Thoracic aorta (tissue), 2 donors: ENCODE results near the gene HPRT1. TPM values are rescaled to one million over a fixed set of nuclear protein-coding genes. Genes with fewer than 3 reads are reported as not detected.

Experiments used
- ATAC-seq: fragments of 150-250 bp; one replicate; pipeline ENCODE4 v1.8.0; 2017; ENCODE audit warnings: low read depth; ENCODE audit not compliant: insufficient number of reproducible peaks, low FRiP score
- DNase-seq: peaks from one replicate; pipeline ENCODE4 v3.0.0-alpha.2; 2020; ENCODE audit warnings: low spot score
- H3K27ac ChIP-seq, 2 donors: fragments of 200-600 bp; sonication (generic); 1 replicate in 1 of 2; 2 replicates in 1 of 2; pipeline ENCODE4 v1.5.1; 2016; ENCODE audit warnings: mild to moderate bottlenecking in 2 of 2, moderate library complexity in 2 of 2
- H3K27me3 ChIP-seq: fragments of 200-600 bp; sonication (generic); replicated peaks from 2 replicates; pipeline ENCODE4 v1.6.0; 2016; ENCODE audit warnings: mild to moderate bottlenecking; ENCODE audit not compliant: insufficient read depth
- H3K36me3 ChIP-seq: fragments of 200-600 bp; sonication (generic); one replicate; pipeline ENCODE4 v1.5.1; 2016
- H3K4me1 ChIP-seq, 2 donors: fragments of 200-600 bp; sonication (generic); 1 replicate in 1 of 2; 2 replicates in 1 of 2; pipeline versions ENCODE4 v1.5.1 to v1.6.0; 2016; ENCODE audit warnings: low read depth in 2 of 2, mild to moderate bottlenecking in 1 of 2; ENCODE audit not compliant: control insufficient read depth in 1 of 2
- H3K4me3 ChIP-seq: fragments of 200-600 bp; sonication (generic); 2 replicates; pipeline ENCODE4 v1.5.1; 2016; ENCODE audit warnings: mild to moderate bottlenecking
- H3K9me3 ChIP-seq: fragments of 200-600 bp; sonication (generic); 2 replicates; pipeline ENCODE4 v1.5.1; 2016
- total RNA-seq, 2 donors: library from RNA; depleted of rRNA; stranded (reverse); fragments of >200 nt; gene quantifications; one replicate each; pipeline versions ENCODE4 v1.1.0 to v1.2.3, GENCODE V29; 2016
- TF ChIP-seq, protein P1 (sequence below): fragments of 200-600 bp; sonication (generic); IDR thresholded peaks from one replicate; pipeline ENCODE4 v1.5.1; 2019; ENCODE audit warnings: antibody characterized with exemption

The HPRT1 gene
- total RNA-seq, 2 donors from 2014 or later, result 3.1 to 20.7 TPM

DNA sequence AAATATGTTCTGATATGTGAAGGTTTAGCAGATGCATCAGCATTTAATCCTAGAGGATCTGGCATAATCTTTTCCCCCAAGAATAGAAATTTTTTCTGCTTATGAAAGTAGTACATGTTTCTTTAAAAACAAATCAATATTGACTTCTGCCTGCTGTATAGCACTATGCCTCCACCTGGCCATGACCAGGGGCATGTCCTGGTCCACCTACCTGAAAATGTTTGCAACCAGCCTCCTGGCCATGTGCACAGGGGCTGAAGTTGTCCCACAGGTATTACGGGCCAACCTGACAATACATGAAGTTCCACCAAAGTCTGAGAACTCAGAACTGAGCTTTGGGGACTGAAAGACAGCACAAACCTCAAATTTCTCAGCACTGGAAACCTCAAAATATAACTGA is 10.0 kb downstream of the HPRT1 start:
- DNase-seq, result no peak
- TF ChIP-seq, protein P1, sequence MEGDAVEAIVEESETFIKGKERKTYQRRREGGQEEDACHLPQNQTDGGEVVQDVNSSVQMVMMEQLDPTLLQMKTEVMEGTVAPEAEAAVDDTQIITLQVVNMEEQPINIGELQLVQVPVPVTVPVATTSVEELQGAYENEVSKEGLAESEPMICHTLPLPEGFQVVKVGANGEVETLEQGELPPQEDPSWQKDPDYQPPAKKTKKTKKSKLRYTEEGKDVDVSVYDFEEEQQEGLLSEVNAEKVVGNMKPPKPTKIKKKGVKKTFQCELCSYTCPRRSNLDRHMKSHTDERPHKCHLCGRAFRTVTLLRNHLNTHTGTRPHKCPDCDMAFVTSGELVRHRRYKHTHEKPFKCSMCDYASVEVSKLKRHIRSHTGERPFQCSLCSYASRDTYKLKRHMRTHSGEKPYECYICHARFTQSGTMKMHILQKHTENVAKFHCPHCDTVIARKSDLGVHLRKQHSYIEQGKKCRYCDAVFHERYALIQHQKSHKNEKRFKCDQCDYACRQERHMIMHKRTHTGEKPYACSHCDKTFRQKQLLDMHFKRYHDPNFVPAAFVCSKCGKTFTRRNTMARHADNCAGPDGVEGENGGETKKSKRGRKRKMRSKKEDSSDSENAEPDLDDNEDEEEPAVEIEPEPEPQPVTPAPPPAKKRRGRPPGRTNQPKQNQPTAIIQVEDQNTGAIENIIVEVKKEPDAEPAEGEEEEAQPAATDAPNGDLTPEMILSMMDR, result no peak
- no peak for ATAC-seq
- no peaks in the 10 kb centered on the region for H3K27me3 ChIP-seq
- H3K27ac ChIP-seq, result no peak overlapping the region
- H3K36me3 ChIP-seq, result no peaks in the 10 kb centered on the region
- no peaks in the 10 kb centered on the region for H3K9me3 ChIP-seq
- H3K4me3 ChIP-seq, result no peak overlapping the region
- H3K4me1 ChIP-seq, result no peaks in the 10 kb centered on the region

DNA sequence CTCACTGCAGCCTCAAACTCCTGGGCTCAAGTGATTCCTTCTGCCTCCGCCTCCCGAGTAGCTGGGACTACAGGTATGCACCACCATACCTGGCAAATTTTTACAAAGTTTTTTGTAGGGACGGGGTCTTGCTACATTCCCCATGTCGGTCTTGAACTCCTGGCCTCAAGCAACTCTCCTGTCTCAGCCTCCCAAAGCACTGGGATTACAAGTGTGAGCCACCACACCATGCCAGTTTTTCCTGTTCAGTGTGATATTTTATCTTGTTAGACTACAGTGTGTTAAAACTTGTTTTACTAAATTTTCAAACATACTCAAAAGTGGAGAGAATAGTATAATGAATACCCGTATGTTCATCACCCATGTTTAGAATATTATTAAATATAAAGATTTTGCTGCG is 12.1 kb downstream of the HPRT1 start:
- Histone ChIP-seq H3K4me1 (no peaks in the 10 kb centered on the region), H3K27ac (no peak overlapping the region), H3K4me3 (no peak overlapping the region), H3K9me3 (no peaks in the 10 kb centered on the region), H3K36me3 (no peaks in the 10 kb centered on the region), H3K27me3 (no peaks in the 10 kb centered on the region)
- DNase-seq (no peak), ATAC-seq (no peak)
- TF ChIP-seq, protein P1, result no peak

DNA sequence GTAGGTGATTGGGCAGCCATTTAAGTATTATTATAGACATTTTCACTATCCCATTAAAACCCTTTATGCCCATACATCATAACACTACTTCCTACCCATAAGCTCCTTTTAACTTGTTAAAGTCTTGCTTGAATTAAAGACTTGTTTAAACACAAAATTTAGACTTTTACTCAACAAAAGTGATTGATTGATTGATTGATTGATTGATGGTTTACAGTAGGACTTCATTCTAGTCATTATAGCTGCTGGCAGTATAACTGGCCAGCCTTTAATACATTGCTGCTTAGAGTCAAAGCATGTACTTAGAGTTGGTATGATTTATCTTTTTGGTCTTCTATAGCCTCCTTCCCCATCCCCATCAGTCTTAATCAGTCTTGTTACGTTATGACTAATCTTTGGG is 16.3 kb downstream of the HPRT1 start:
- H3K4me1 ChIP-seq, result no peaks in the 10 kb centered on the region
- H3K36me3 ChIP-seq, result no peaks in the 10 kb centered on the region
- ATAC-seq (no peak), DNase-seq (no peak)
- H3K9me3 ChIP-seq, result no peaks in the 10 kb centered on the region
- no peak overlapping the region for H3K4me3 ChIP-seq
- H3K27me3 ChIP-seq, result no peaks in the 10 kb centered on the region
- no peak overlapping the region for H3K27ac ChIP-seq
- TF ChIP-seq, protein P1, result no peak

DNA sequence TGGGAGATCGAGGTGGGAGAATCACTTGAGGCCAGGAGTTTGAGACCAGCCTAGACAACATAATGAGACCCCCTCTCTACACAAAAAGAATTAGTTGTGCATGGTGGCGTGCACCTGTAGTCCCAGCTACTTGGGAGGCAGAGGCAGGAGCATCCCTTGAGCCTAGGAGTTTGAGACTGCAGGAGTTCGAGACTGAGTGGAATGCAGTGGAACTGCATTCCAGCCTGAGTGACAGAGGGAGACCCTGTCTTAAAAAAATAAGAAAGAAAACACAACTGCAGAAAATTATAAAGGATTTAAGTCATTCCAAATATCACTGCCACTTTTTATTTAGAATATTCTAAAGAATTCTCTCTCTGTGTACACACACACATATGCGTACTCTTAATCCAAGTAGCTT is 18.4 kb downstream of the HPRT1 start:
- H3K9me3 ChIP-seq, result no peaks in the 10 kb centered on the region
- TF ChIP-seq, protein P1, result no peak
- DNase-seq, result no peak
- ATAC-seq, result no peak
- no peak overlapping the region for H3K27ac ChIP-seq
- H3K36me3 ChIP-seq, result no peaks in the 10 kb centered on the region
- no peaks in the 10 kb centered on the region for H3K27me3 ChIP-seq
- no peak overlapping the region for H3K4me3 ChIP-seq
- no peaks in the 10 kb centered on the region for H3K4me1 ChIP-seq

DNA sequence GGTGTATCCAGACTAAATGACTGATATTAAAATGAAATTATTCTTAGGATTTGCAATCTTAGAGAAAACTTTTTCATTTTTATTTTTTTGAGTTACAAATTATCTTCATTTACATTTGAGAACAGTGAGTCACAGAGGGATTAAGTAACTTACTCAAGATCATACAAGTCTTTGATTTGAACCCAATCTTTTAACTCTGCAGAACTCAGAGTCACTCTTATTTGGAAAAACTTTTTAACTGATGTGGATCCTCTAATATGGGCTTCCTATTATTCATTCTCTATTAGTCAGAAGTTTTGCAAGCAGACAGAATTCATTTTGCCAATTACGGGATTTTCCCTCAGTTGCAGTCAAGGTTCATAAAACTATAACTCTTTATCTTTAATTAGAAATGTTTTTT is 20.1 kb downstream of the HPRT1 start:
- Histone ChIP-seq H3K4me1 (no peaks in the 10 kb centered on the region), H3K9me3 (no peaks in the 10 kb centered on the region), H3K27ac (no peak overlapping the region), H3K4me3 (no peak overlapping the region), H3K27me3 (no peaks in the 10 kb centered on the region), H3K36me3 (no peaks in the 10 kb centered on the region)
- ATAC-seq, result no peak
- no peak for DNase-seq
- TF ChIP-seq, protein P1, result no peak
